Measurements from ENCODE around the gene NR2E1. TPM values are rescaled to one million over a fixed set of nuclear protein-coding genes. Genes with fewer than 3 reads are reported as not detected.

Gene NR2E1
- total RNA-seq, 1 donor from 2014 or later = not detected

GRCh38 chr6:108156938-108157233 is 8.9 kb upstream of the NR2E1 start:
- Histone ChIP-seq H3K4me1 (peaks cover 4 to 10% of the 10 kb centered on the region in 2 donors), H3K4me3 (peak overlapping the region in 1 of 2 donors; percentile 41), H3K9me3 (no peaks in the 10 kb centered on the region), H3K27me3 (peaks cover 20% of the 10 kb centered on the region), H3K36me3 (no peaks in the 10 kb centered on the region), H3K27ac (no peak overlapping the region)
- DNase-seq (ENCODE audit: low spot score in 2 of 2) = peak in 1 of 2 donors; percentile 7
- intact Hi-C loops (cut with DNase I) = loop anchor here (5.0 kb wide), 1 partner anchor 40 kb away; no protein-coding TSS in a partner anchor
- TF ChIP-seq CTCF (IDR thresholded peaks at IDR 0.05) = no peak

- peak in 1 of 2 donors; percentile 62 for DNase-seq (ENCODE audit: low spot score in 2 of 2)
- H3K27me3 ChIP-seq = peaks cover 23% of the 10 kb centered on the region
- H3K27ac ChIP-seq = no peak overlapping the region
- no peaks in the 10 kb centered on the region for H3K36me3 ChIP-seq
- no peaks in the 10 kb centered on the region for H3K9me3 ChIP-seq
- intact Hi-C loops (cut with DNase I) = loop anchor here (5.0 kb wide), 1 partner anchor 40 kb away; no protein-coding TSS in a partner anchor
- H3K4me1 ChIP-seq = peaks cover 4 to 10% of the 10 kb centered on the region in 2 donors
- H3K4me3 ChIP-seq = peak overlapping the region; percentile 41 to 44
- no peak for TF ChIP-seq CTCF (IDR thresholded peaks at IDR 0.05)
These were observed 8.4 kb upstream of the NR2E1 start for GRCh38 chr6:108157234-108157980.

- H3K9me3 ChIP-seq = no peaks in the 10 kb centered on the region
- H3K36me3 ChIP-seq = no peaks in the 10 kb centered on the region
- TF ChIP-seq CTCF (IDR thresholded peaks at IDR 0.05) = no peak
- peak overlapping the region; percentile 41 to 44 for H3K4me3 ChIP-seq
- intact Hi-C loops (cut with DNase I) = loop anchor here (5.0 kb wide), 1 partner anchor 41 kb away; no protein-coding TSS in a partner anchor
- peaks cover 4 to 10% of the 10 kb centered on the region in 2 donors for H3K4me1 ChIP-seq
- H3K27ac ChIP-seq = no peak overlapping the region
- H3K27me3 ChIP-seq = peaks cover 24% of the 10 kb centered on the region
- DNase-seq (ENCODE audit: low spot score in 2 of 2) = peak in 1 of 2 donors; percentile 58
These were observed 7.8 kb upstream of the NR2E1 start for GRCh38 chr6:108157981-108158525.

- Histone ChIP-seq H3K36me3 (no peaks in the 10 kb centered on the region), H3K27me3 (peaks cover 35% of the 10 kb centered on the region), H3K4me3 (no peak overlapping the region), H3K4me1 (peaks cover 7 to 17% of the 10 kb centered on the region in 2 donors), H3K9me3 (no peaks in the 10 kb centered on the region), H3K27ac (no peak overlapping the region)
- intact Hi-C loops (cut with DNase I) = loop anchor here (5.0 kb wide), 1 partner anchor 43 kb away; no protein-coding TSS in a partner anchor
- no peak for TF ChIP-seq CTCF (IDR thresholded peaks at IDR 0.05)
- no peak for DNase-seq (ENCODE audit: low spot score in 2 of 2)
These were observed 5.8 kb upstream of the NR2E1 start for GRCh38 chr6:108159981-108160380.

- no peak overlapping the region for H3K4me3 ChIP-seq
- peak in 1 of 2 donors; percentile 9 for DNase-seq (ENCODE audit: low spot score in 2 of 2)
- peaks cover 10 to 30% of the 10 kb centered on the region in 2 donors for H3K4me1 ChIP-seq
- no peak for TF ChIP-seq CTCF (IDR thresholded peaks at IDR 0.05)
- no peaks in the 10 kb centered on the region for H3K36me3 ChIP-seq
- no peak overlapping the region for H3K27ac ChIP-seq
- intact Hi-C loops (cut with DNase I) = no loop called here
- peaks cover 32% of the 10 kb centered on the region for H3K27me3 ChIP-seq
- H3K9me3 ChIP-seq = no peaks in the 10 kb centered on the region
These were observed 4.0 kb upstream of the NR2E1 start for GRCh38 chr6:108161724-108162282.

All from ascending aorta (tissue), 2 donors.